Immature natural killer cell (primary cell): ENCODE measurements around the gene COL4A2. TPM values are rescaled to one million over a fixed set of nuclear protein-coding genes. Genes with fewer than 3 reads are reported as not detected.

Experiments
- DNase-seq, 3 donors: peaks; one replicate each; pipeline ENCODE4 v3.0.0; 2022; ENCODE audit warnings: mixed read lengths in 1 of 3
- H3K27ac Mint-ChIP-seq, 6 donors: one replicate each; pipeline ENCODE4 v1.8.0; 2020; ENCODE audit warnings: mixed read lengths in 6 of 6, mild to moderate bottlenecking in 5 of 6, inconsistent platforms in 4 of 6, moderate library complexity in 3 of 6
- H3K27me3 Mint-ChIP-seq, 3 donors: one replicate each; pipeline ENCODE4 v1.8.0; 2020 to 2021; ENCODE audit warnings: low read depth in 3 of 3, mild to moderate bottlenecking in 3 of 3, mixed read lengths in 3 of 3, moderate library complexity in 3 of 3, inconsistent platforms in 1 of 3
- H3K36me3 Mint-ChIP-seq, 3 donors: one replicate each; pipeline ENCODE4 v1.8.0; 2020; ENCODE audit warnings: mixed read lengths in 3 of 3, inconsistent platforms in 2 of 3, mild to moderate bottlenecking in 2 of 3
- H3K4me1 Mint-ChIP-seq, 2 donors: one replicate each; pipeline ENCODE4 v1.8.0; 2020; ENCODE audit warnings: inconsistent platforms in 2 of 2, mild to moderate bottlenecking in 2 of 2, mixed read lengths in 2 of 2, moderate library complexity in 1 of 2
- H3K4me3 Mint-ChIP-seq, 5 donors: one replicate each; pipeline ENCODE4 v1.8.0; 2020; ENCODE audit warnings: mild to moderate bottlenecking in 5 of 5, mixed read lengths in 5 of 5, inconsistent platforms in 3 of 5, moderate library complexity in 3 of 5
- H3K9me3 Mint-ChIP-seq, 6 donors: one replicate each; pipeline ENCODE4 v1.8.0; 2020; ENCODE audit warnings: mild to moderate bottlenecking in 6 of 6, mixed read lengths in 6 of 6, inconsistent platforms in 4 of 6, moderate library complexity in 3 of 6
- polyA plus RNA-seq, 3 donors: library from polyadenylated mRNA; unstranded; fragments of 300-500 nt; fragmentation: Illumina TruSeq; gene quantifications; one replicate each; pipeline ENCODE4 v1.2.3, GENCODE V29; 2021

COL4A2 gene
- polyA plus RNA-seq, 3 donors from 2014 or later = not detected

DNA sequence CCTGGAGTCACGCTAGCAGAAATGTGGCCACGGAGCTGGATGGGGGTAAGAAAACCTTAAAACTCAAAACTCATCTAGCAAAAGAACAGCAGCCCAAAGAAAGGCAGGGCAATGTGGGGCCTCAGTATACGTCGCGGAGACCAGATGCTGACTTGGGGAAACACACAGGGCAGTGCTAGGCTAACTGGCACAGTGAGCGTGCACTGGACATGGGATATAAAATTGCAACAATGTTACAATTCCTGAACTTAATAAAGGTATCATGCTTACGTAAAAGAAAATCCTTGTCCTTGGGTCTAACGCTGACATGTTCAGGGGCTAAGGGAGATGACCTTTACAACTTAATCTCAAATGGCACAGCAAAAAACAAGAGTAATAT, 40.7 kb upstream of the COL4A2 start:
- Mint-ChIP-seq H3K36me3 (no peaks in the 10 kb centered on the region), H3K4me1 (no peaks in the 10 kb centered on the region), H3K4me3 (no peak overlapping the region), H3K27ac (no peak overlapping the region), H3K9me3 (no peaks in the 10 kb centered on the region), H3K27me3 (peaks cover 0 to 18% (median 6%) of the 10 kb centered on the region in 3 donors)
- DNase-seq = no peak

DNA sequence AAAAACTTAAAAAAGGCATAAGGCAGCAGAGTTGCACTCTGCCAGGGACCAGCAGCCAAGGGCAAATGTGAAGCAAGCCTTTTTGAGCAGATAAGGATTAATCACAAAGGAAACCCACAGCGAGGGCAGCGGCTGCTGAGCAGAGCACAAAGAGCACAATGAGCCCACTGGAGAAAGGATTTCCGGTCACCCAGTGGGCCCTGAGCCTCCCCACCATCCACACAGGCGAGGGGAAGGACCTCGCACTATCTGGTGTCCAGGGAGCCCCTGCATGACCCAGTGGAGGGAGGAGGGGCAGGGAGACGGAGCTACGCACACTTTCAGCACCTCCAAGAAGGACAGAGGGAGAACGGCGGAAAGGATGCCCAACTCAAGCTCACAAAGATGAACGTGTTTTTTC, 40.1 kb upstream of the COL4A2 start:
- no peaks in the 10 kb centered on the region for H3K4me1 Mint-ChIP-seq
- peaks cover 0 to 18% (median 6%) of the 10 kb centered on the region in 3 donors for H3K27me3 Mint-ChIP-seq
- H3K9me3 Mint-ChIP-seq = no peaks in the 10 kb centered on the region
- no peak overlapping the region for H3K27ac Mint-ChIP-seq
- no peak overlapping the region for H3K4me3 Mint-ChIP-seq
- no peak for DNase-seq
- no peaks in the 10 kb centered on the region for H3K36me3 Mint-ChIP-seq

DNA sequence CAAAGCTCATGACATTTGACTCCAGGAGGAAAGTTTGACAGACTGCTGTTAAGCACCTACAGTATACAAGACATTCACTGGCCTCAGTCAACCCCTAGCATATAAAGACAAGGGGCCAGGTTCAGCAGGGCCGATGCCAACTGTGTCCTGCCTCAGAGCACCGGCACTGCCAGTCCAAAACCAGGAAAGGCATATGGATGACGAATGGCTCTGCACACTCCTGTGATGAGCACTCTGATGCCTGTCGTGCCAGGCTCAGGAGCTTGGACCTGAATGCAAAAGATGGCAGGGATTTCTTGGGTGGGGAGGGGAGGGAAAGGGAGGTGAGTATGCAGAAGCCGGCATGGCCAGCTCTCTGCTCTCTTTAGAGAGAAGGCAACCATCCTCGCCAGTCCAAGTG, 39.0 kb upstream of the COL4A2 start:
- no peaks in the 10 kb centered on the region for H3K9me3 Mint-ChIP-seq
- H3K36me3 Mint-ChIP-seq = no peaks in the 10 kb centered on the region
- no peak overlapping the region for H3K27ac Mint-ChIP-seq

DNA sequence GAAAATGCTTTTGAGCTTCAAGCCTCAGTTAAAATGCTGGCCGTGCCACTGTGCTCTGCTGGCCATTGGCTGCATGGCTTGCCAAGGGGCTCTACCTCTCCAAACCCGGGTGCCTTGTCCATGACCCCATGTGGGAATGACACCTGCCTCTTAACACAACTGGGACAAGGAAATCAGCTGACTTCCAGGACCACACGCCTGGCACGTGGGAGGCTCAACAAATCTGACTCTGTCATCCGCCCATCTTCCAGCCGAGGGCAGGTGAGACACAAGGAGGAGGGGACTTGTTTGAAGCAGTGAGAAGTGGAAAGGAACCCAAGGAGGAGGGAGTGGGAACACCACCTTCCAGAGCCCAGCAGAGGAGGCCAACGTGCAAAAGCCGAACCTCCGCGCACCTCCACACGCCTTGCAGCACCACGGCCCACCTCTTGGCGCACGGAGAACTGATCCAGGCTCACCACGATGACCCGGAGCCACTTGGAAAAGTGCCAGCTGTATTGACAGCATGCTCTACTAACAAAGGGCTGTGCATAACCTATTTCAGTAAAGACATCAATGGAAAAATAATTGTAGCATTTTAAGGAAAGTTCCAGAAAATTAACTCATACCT, 38.4 kb upstream of the COL4A2 start:
- no peak overlapping the region for H3K4me3 Mint-ChIP-seq
- H3K27ac Mint-ChIP-seq = no peak overlapping the region
- no peaks in the 10 kb centered on the region for H3K4me1 Mint-ChIP-seq
- peaks cover 0 to 13% (median 5%) of the 10 kb centered on the region in 3 donors for H3K27me3 Mint-ChIP-seq
- no peak for DNase-seq
- no peaks in the 10 kb centered on the region for H3K9me3 Mint-ChIP-seq
- H3K36me3 Mint-ChIP-seq = no peaks in the 10 kb centered on the region

More for the DNA sequence above, 39.0 kb upstream of the COL4A2 start:
- Mint-ChIP-seq H3K27me3 (peaks cover 0 to 12% (median 5%) of the 10 kb centered on the region in 3 donors), H3K4me1 (no peaks in the 10 kb centered on the region), H3K4me3 (no peak overlapping the region)
- DNase-seq = no peak

DNA sequence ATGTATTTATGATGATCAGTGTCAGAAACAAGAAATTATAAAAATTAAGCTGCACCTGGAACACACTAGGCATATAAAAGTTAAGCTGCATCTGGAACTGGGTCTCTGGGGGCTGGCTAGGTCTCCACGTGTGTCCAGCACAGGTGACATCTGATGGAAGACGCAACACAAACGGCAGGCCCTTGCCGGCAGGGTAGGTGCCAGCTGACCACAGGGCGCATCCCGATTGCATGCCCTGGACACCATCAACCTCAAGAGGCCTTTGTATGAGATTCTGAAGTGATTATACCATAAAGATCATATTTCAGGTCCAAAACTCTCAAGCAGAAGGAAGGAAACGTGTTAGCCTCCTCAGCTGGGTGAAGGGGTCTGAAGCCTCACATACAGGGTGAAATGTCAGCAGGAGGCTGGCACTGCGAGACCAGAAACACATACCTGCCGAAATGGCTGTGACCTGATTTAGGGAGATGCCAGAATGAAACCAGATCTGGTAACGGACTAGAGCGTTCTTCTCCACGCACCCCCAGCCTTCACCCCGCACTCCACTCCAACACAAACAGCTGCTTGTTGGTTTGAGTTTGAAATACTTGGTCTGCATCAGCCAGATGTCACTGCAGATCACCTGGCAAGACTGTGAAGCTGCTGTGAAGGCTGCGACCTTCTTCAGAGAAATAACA, 37.4 kb upstream of the COL4A2 start:
- no peaks in the 10 kb centered on the region for H3K9me3 Mint-ChIP-seq
- no peak overlapping the region for H3K27ac Mint-ChIP-seq

DNA sequence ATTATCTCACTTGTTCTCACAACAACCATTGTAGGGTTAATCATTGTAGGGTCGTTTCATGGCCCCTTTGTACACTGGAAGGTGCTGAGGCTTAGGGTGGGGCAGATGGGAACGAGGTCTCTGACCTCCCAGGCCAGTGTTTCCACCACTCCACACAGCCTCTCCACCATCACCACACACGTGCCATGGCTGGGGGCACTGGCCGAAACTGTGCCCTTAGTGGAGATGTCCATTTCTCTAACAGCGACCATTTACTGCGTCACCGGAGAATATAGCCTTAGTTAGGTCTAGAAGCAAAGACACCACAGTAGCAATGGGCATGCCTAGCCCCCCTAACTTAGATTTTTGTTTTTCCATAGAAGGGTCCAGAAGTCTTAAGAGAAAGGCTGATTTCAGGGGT, 36.6 kb upstream of the COL4A2 start:
- no peak for DNase-seq
- Mint-ChIP-seq H3K9me3 (no peaks in the 10 kb centered on the region), H3K27me3 (peaks cover 0 to 12% (median 2%) of the 10 kb centered on the region in 3 donors), H3K27ac (no peak overlapping the region), H3K36me3 (no peaks in the 10 kb centered on the region), H3K4me1 (no peaks in the 10 kb centered on the region), H3K4me3 (no peak overlapping the region)

More for the DNA sequence above, 37.4 kb upstream of the COL4A2 start:
- no peak overlapping the region for H3K4me3 Mint-ChIP-seq
- H3K4me1 Mint-ChIP-seq = no peaks in the 10 kb centered on the region
- no peaks in the 10 kb centered on the region for H3K36me3 Mint-ChIP-seq
- no peak for DNase-seq
- H3K27me3 Mint-ChIP-seq = peaks cover 0 to 13% (median 5%) of the 10 kb centered on the region in 3 donors

DNA sequence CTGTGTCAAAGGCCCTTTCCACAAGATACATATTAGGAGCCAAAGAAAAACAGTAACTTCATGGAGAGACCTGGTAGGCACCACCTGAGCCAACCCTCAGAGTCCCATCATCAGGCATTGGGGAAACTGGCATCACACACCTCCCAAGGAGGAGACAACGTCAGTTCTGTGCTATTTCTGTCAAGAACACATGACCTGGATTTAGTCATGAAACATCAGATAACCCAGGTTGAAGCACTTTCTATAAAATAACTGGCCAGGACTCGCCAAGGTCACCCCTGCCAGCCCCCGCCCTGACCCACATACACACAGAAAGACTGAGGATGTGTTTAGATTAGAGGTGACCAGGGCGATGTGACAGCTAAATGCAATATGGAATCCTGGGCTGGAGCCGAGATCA, 35.8 kb upstream of the COL4A2 start:
- DNase-seq = no peak
- H3K27ac Mint-ChIP-seq = no peak overlapping the region
- H3K36me3 Mint-ChIP-seq = no peaks in the 10 kb centered on the region
- H3K27me3 Mint-ChIP-seq = peaks cover 0 to 12% (median 2%) of the 10 kb centered on the region in 3 donors
- H3K4me1 Mint-ChIP-seq = no peaks in the 10 kb centered on the region
- H3K4me3 Mint-ChIP-seq = no peak overlapping the region
- no peaks in the 10 kb centered on the region for H3K9me3 Mint-ChIP-seq

DNA sequence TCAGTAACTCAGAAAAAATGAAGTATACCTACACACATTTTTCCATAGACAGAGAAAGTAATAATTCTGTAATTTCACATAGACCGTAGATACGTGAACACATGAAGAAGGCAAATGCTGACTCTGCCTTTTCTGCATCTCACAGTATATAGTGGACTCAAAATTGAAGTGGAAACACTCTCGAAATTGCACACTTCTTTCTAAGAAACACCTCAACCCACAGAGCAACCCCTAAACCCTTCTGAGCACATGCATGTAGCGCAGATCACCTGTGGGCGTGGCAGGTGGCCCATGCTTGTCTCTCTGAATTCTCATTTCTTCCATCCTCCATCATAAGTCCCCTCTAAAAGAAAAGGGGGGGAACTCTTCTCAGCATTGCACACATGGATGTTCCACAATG, 34.9 kb upstream of the COL4A2 start:
- no peaks in the 10 kb centered on the region for H3K4me1 Mint-ChIP-seq
- H3K9me3 Mint-ChIP-seq = no peaks in the 10 kb centered on the region

DNA sequence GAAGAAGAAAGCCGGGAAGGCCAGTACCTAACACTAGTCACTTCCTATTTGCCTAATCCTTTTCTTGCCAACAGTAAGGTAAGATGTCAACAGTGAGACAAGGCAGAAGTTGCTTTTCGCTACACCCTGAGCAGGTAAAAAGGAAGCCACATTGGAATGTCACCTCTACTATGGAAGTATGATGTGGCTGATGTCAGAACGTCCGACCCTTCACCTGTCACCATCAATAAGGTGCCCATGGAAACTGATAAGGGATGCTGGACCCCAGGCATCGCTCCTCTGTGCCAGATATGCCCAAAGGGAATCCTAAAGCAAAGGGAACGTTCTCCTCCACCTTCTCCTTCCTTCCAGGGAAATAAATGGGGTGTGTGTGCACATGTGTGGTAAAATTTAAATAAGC, 34.4 kb upstream of the COL4A2 start:
- Mint-ChIP-seq H3K36me3 (no peaks in the 10 kb centered on the region), H3K27ac (no peak overlapping the region), H3K4me1 (no peaks in the 10 kb centered on the region), H3K4me3 (no peak overlapping the region), H3K9me3 (no peaks in the 10 kb centered on the region), H3K27me3 (peaks cover 0 to 9% (median 2%) of the 10 kb centered on the region in 3 donors)
- DNase-seq = no peak

More for the DNA sequence above, 34.9 kb upstream of the COL4A2 start:
- H3K4me3 Mint-ChIP-seq = no peak overlapping the region
- no peak for DNase-seq
- no peaks in the 10 kb centered on the region for H3K36me3 Mint-ChIP-seq
- H3K27ac Mint-ChIP-seq = no peak overlapping the region
- H3K27me3 Mint-ChIP-seq = peaks cover 0 to 9% (median 2%) of the 10 kb centered on the region in 3 donors

DNA sequence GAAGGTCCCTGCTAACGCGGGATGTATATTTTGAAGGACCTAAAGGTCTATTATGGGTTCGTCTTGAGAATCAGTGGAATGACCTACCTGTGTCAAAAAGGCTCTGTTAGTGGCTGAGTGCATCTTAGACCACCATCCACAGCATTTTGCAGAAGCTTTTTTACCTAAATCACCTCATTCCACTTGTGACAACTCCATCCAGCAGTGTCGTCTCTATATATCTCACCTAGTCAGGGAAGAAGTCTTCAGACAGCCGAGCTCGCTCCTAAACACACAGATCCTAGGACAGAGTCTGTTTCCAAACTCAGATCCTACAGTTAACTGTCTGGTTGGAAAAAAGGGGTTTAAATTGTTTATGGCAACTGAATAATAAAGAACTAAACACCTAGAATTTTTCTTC, 33.8 kb upstream of the COL4A2 start:
- Mint-ChIP-seq H3K4me1 (no peaks in the 10 kb centered on the region), H3K4me3 (no peak overlapping the region), H3K27me3 (peaks cover 0 to 9% (median 2%) of the 10 kb centered on the region in 3 donors), H3K27ac (no peak overlapping the region), H3K9me3 (no peaks in the 10 kb centered on the region), H3K36me3 (no peaks in the 10 kb centered on the region)
- DNase-seq = no peak

DNA sequence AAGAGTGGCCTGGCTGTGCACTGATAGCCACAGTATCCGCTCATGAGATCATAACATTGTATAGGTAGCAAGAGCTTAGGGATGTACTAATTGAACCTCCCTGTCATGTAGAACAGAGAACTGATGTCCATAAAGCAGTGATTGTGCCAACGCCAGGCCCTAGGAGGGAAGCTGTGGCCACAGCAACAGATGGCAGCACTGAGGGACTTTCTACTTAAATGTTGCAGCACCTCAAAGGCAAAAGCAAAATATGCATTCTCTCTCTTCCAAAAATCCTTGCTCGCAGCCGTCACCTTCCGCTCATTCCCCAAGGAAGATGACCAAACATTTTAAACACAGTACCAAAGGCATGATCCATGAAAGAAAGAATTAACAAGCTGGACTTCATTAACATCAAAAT, 32.4 kb upstream of the COL4A2 start:
- Mint-ChIP-seq H3K4me1 (no peaks in the 10 kb centered on the region), H3K4me3 (no peak overlapping the region), H3K36me3 (no peaks in the 10 kb centered on the region), H3K27me3 (peaks cover 2 to 9% (median 3%) of the 10 kb centered on the region in 3 donors), H3K27ac (no peak overlapping the region), H3K9me3 (no peaks in the 10 kb centered on the region)
- DNase-seq = no peak

DNA sequence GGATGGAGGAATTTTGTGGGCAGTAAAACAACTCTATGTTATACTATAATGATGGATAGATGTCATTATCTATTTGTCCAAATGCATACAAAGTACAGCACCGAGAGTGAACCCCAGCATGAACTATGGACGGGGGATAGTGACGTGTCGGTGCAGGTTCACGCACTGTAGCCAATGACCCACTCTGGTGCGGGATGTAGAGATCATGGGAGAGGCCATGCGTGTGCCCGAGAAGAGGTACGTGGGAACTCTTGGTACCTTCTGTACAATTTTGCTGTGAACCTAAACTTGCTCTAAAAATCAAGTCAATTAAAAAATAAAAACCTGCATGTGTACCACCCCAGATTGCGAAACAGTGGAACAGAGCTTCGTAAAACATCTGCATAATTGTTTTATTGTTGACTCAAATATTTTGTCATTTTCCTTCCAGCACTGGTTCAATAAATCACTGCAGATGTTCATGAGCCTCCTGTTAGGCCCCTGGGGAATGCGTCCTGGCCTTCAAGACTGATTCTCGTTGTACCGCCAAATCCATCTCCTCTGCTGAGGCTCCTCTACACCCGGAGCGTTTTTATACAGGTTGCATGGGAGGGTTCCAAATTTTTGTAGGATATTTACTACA, 31.0 kb upstream of the COL4A2 start:
- no peak overlapping the region for H3K4me3 Mint-ChIP-seq
- no peaks in the 10 kb centered on the region for H3K36me3 Mint-ChIP-seq
- DNase-seq = no peak
- no peaks in the 10 kb centered on the region for H3K9me3 Mint-ChIP-seq
- no peaks in the 10 kb centered on the region for H3K4me1 Mint-ChIP-seq
- H3K27me3 Mint-ChIP-seq = peaks cover 2 to 9% (median 3%) of the 10 kb centered on the region in 3 donors
- no peak overlapping the region for H3K27ac Mint-ChIP-seq

DNA sequence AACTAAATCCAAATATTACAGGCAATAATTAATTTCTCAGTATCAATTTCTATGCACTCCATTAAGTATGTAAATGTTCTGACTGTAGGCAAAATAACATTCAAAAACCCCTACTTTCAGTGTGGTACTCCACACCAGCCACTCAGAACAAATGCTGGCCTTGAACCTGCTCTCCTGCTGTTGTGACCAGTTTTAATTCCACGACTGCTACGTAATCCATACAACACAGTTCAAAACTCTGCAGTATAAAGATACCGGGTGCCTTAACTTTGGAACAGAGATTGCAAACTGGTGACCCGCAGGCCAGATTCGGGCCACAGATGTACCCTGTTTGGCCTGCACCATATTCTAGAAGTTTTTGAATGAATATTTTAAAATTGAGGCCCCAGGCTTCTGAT, 30.5 kb upstream of the COL4A2 start:
- H3K4me1 Mint-ChIP-seq = no peaks in the 10 kb centered on the region

DNA sequence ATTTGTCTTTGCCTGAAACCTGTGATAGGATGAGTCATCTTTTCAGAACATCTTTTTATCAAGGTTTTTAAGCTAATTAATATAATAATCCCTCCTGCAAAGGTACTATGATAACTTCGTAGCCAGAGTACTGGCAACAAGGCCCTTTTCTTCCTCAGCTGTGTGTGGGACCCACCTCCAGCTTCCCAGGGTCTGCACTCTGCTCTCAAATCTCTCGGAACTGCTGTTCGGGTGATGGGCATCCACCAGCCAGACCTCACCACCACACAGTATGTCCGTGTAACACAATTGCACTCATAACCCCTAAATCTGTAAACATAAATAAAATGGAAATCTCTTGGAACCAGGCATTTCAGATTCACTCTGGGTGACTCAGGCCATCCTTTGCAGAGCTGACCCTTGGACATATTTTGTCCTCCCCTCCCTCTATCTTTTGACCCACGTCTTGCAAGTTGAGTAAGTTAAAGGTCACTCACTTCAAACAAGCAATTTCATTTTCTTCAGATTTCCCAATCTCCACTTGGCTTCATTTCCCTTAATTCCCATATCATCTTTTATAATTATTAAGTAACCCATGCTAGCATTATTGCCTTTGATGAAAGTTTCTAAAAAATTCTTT, 29.6 kb upstream of the COL4A2 start:
- H3K4me1 Mint-ChIP-seq = no peaks in the 10 kb centered on the region
- H3K27me3 Mint-ChIP-seq = peaks cover 5 to 9% (median 6%) of the 10 kb centered on the region in 3 donors
- H3K36me3 Mint-ChIP-seq = no peaks in the 10 kb centered on the region
- DNase-seq = no peak
- H3K27ac Mint-ChIP-seq = no peak overlapping the region
- no peaks in the 10 kb centered on the region for H3K9me3 Mint-ChIP-seq
- no peak overlapping the region for H3K4me3 Mint-ChIP-seq

More for the DNA sequence above, 30.5 kb upstream of the COL4A2 start:
- no peak overlapping the region for H3K4me3 Mint-ChIP-seq
- H3K9me3 Mint-ChIP-seq = no peaks in the 10 kb centered on the region
- H3K36me3 Mint-ChIP-seq = no peaks in the 10 kb centered on the region
- peaks cover 4 to 9% (median 4%) of the 10 kb centered on the region in 3 donors for H3K27me3 Mint-ChIP-seq
- DNase-seq = no peak
- H3K27ac Mint-ChIP-seq = no peak overlapping the region
